Measurements from ENCODE around the gene SLC22A23.

DNA sequence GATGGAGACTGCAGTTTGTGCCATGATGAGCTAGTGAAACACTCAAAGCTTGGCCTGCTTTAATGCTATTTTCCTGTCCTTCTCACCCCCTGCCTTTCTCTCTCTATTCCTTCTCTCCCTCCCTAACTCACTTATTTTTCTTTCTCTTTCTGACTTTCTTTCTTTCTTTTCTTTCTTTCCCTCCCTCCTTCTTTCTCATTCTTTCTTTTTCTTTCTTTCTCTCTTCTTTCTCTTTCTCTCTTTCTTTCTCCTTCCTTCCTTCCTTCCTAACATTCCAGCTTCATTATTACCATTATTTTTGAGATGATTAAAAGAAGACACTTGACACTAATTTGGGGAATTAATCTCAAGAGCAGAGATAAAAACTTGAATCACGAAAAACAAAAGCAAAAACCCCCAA, 39.5 kb upstream of the SLC22A23 start:
- TF ChIP-seq POLR2A (IDR thresholded peaks at IDR 0.05), result no peak
- TF ChIP-seq, protein P1, sequence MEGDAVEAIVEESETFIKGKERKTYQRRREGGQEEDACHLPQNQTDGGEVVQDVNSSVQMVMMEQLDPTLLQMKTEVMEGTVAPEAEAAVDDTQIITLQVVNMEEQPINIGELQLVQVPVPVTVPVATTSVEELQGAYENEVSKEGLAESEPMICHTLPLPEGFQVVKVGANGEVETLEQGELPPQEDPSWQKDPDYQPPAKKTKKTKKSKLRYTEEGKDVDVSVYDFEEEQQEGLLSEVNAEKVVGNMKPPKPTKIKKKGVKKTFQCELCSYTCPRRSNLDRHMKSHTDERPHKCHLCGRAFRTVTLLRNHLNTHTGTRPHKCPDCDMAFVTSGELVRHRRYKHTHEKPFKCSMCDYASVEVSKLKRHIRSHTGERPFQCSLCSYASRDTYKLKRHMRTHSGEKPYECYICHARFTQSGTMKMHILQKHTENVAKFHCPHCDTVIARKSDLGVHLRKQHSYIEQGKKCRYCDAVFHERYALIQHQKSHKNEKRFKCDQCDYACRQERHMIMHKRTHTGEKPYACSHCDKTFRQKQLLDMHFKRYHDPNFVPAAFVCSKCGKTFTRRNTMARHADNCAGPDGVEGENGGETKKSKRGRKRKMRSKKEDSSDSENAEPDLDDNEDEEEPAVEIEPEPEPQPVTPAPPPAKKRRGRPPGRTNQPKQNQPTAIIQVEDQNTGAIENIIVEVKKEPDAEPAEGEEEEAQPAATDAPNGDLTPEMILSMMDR (IDR thresholded peaks at IDR 0.05), result no peak

Measured in stomach (tissue), 4 donors.